Placental epithelial cell (primary cell): ENCODE measurements around the gene OR4M1. TPM values are rescaled to one million over a fixed set of nuclear protein-coding genes. Genes with fewer than 3 reads are reported as not detected.

Experiments
- total RNA-seq: library from RNA; depleted of rRNA; stranded (reverse); fragments of >200 nt; gene quantifications from 2 replicates; pipeline ENCODE4 v1.2.3, GENCODE V29; 2012

Gene OR4M1, protein sequence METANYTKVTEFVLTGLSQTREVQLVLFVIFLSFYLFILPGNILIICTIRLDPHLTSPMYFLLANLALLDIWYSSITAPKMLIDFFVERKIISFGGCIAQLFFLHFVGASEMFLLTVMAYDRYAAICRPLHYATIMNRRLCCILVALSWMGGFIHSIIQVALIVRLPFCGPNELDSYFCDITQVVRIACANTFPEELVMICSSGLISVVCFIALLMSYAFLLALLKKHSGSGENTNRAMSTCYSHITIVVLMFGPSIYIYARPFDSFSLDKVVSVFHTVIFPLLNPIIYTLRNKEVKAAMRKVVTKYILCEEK
- not detected in 2 replicates for total RNA-seq

DNA sequence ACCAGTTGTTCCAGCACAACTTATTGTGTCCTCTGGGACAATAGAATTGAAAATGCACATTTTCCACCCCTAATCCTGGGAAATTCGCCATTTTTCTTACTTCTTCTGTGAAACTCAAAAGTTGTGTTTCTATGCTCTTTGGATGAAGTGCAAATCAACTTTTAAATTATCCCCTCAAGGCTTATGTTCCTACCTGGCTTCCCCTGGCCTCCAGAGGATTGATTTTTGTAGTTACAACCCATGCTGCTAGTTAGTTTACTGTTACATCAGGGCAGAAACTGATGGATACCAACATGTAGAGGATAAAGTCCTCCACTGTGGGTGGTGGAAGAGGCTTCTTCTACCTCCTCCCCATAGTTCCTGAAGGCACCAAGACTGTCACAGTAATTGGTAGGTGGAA, at the start of gene OR4M1:
Gene OR4M1, plus strand, starts transcription at position 301 of the 400 bp plus-strand sequence. CDS start 6,819 bp downstream, outside the sequence.

DNA sequence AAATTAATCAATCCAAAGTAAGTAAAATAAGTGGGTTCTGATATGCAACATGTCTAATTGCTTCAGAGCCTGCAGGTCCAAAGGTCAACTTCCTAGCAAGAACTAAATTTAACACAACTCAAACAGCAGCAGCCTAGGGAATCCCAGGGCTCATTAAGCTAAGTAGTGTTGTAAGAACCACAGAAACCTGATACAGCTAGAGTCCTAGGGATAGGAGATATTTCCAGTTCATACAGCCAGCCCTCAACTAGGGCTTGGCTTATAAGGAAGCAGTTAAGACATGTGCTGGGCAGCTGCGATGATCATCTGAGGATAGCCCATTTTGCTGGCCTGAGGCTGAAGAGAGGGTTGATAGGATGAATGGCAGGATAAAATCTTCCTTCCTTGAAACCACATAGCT, 30.0 kb upstream of the OR4M1 start, which contains the start of gene OR4Q3:
Gene OR4Q3, plus strand, starts transcription at position 316 of the 400 bp plus-strand sequence.

DNA sequence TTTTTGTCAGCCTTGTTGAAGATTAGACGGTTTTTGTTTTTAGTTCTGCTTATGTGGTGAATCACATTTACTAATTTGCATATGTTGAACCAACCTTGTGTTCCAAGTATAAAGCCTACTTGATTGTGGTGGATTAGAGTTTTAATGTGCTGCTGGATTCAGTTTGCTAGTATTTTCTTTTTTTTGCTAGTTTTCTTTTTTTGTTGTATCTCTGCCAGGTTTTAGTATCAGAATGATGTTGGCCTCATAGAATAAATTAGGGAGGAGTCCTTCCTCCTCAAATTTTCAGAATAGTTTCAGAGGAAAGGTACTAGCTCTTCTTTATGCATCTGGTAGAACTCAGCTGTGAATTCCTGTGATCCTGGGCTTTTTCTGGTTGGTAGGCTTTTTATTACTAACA, 30.2 kb downstream of the OR4M1 start, which contains the start of gene OR4N2:
Gene OR4N2, plus strand, starts transcription at position 301 of the 400 bp plus-strand sequence. CDS start 23,679 bp downstream, outside the sequence.

Other genes starting within 250 kb of the OR4M1 start
- not detected in 2 replicates for gene OR11H2, start 59.6 kb upstream of the OR4M1 start, total RNA-seq
- gene OR4Q3, start 29.9 kb upstream of the OR4M1 start, total RNA-seq: not detected in 2 replicates
- gene OR4N2, start 30.3 kb downstream of the OR4M1 start, total RNA-seq: not detected in 2 replicates
- gene OR4K2, start 101.6 kb downstream of the OR4M1 start, total RNA-seq: not detected in 2 replicates
- not detected in 2 replicates for gene OR4K5, start 147.1 kb downstream of the OR4M1 start, total RNA-seq
- gene OR4K1, start 157.4 kb downstream of the OR4M1 start, total RNA-seq: not detected in 2 replicates
- not detected in 2 replicates for gene OR4K15, start 202.1 kb downstream of the OR4M1 start, total RNA-seq
- not detected in 2 replicates for gene OR4Q2, start 228.7 kb downstream of the OR4M1 start, total RNA-seq
- gene OR4K14, start 245.8 kb downstream of the OR4M1 start, total RNA-seq: not detected in 2 replicates